ENCODE measurements around the gene MAP1B. TPM values are rescaled to one million over a fixed set of nuclear protein-coding genes. Genes with fewer than 3 reads are reported as not detected.

Gene MAP1B
- total RNA-seq, 1 donor from 2014 or later = 8.4 TPM

DNA sequence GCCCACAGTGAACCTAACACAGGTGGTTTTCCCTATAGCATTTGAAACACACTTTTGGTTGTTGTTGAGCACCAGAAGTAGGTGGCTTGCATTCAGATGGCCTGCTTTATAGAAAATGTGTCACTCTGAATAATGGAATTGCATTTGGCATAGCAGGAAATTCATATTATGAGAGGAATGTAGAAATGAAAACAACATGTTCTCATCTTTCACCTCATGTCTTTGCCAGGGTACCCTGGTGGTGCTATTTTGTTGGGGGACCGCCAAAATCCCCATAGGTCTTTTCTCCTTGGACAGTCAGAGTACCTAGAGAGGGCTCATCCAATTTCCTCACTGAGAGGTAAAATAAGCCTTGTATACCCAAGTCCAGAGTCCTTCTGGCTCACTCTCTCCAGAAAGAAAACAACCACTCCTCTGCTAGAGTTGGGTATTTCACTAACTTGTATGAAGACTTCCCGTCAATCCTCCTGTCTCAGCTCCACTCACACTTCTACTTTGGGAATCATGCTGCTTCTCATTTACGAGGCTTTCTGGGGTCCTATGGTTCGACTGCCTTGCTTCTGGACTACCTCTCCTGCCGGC, 145.4 kb downstream of the MAP1B start:
- ATAC-seq = no peak

GRCh38 chr5:72255237-72255636, 148.0 kb downstream of the MAP1B start:
- no peak for ATAC-seq

DNA sequence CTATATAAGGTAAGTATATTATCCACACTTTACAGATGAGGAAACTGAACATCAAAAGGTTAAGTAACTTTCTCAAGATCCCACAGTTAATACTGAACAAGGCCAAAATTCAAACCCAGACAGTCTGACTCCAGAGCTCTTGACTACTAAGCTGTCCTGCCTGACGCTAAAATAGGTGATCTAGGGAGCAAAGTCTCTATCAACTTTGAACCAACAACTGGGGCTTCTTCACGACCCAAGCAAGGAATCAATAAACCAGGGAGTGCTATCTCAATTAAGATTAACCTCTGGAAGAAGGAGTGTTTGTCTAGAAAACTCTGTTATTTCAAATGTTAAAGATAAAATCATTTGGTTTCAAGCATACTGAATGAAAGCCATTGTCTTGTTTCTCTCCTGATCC, 148.4 kb downstream of the MAP1B start:
- no peak for ATAC-seq

DNA sequence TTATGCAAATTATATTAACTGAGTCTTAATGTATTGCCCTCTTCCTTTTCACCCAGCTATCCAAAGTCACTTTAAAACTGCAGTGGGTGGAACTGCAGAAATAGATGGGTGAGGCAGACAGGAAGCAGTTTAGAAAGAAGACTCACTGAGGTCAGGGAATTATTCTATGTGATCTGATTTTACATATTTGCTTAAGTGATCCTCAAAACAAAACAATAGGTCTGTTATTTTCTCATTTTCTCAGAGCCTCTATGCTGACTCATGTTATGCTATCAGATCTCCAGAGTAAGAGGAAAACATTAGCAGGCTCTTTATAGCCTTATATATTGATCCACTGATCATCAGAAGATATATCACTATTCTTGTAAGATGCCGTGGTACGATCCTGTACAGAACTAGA, 149.3 kb downstream of the MAP1B start:
- ATAC-seq = no peak

Other genes with a start within 250 kb of the MAP1B start
- 63.2 TPM for gene MRPS27, start 212.8 kb downstream of the MAP1B start, total RNA-seq
- gene PTCD2, start 212.9 kb downstream of the MAP1B start, total RNA-seq = 7.7 TPM

Data from esophagus mucosa (tissue), 1 donor.